Neutrophil (primary cell): ENCODE data around the gene TENM4.
"Not testable (repeated sequence)": the region's sequence is repeated elsewhere in the genome, so short reads cannot be mapped to it uniquely, and the experiment has no call there.

Experiments
- H3K27ac ChIP-seq: fragments of 200-600 bp; sonication (generic); 2 replicates; pipeline ENCODE4 v1.5.1; 2016; ENCODE audit warnings: mild to moderate bottlenecking, moderate library complexity
- H3K27me3 ChIP-seq: fragments of 200-600 bp; sonication (generic); 2 replicates; pipeline ENCODE4 v1.6.0; 2016; ENCODE audit warnings: mild to moderate bottlenecking
- H3K36me3 ChIP-seq: fragments of 200-600 bp; sonication (generic); 2 replicates; pipeline ENCODE4 v1.5.1; 2017
- H3K4me1 ChIP-seq, 2 experiments: fragments of 200-600 bp in 1 of 2; sonication (generic) in 1 of 2; 1 replicate in 1 of 2; 2 replicates in 1 of 2; pipeline versions ENCODE4 v1.5.1 to v1.6.1; 2013 to 2016; ENCODE audit warnings: low read depth in 1 of 2, low read length in 1 of 2, mild to moderate bottlenecking in 1 of 2, moderate library complexity in 1 of 2; ENCODE audit not compliant: control insufficient read depth in 1 of 2, insufficient read depth in 1 of 2
- H3K4me3 ChIP-seq, 2 experiments: fragments of 200-600 bp in 1 of 2; sonication (generic) in 1 of 2; 1 replicate in 1 of 2; 2 replicates in 1 of 2; pipeline ENCODE4 v1.5.1; 2013 to 2016; ENCODE audit warnings: low read depth in 1 of 2, low read length in 1 of 2, mild to moderate bottlenecking in 1 of 2, moderate library complexity in 1 of 2
- H3K9me3 ChIP-seq: fragments of 200-600 bp; sonication (generic); 2 replicates; pipeline ENCODE4 v1.5.1; 2016
- CTCF ChIP-seq: fragments of 200-600 bp; sonication (generic); IDR thresholded peaks from 2 replicates; pipeline ENCODE4 v1.5.1; 2016; ENCODE audit warnings: antibody characterized with exemption

TENM4 gene

GRCh38 chr11:79193663-79194310 lies 247.0 kb downstream of the TENM4 start:
- no peaks in the 10 kb centered on the region for H3K36me3 ChIP-seq
- TF ChIP-seq CTCF = no peak
- H3K9me3 ChIP-seq = no peaks in the 10 kb centered on the region
- no peak overlapping the region for H3K27ac ChIP-seq
- H3K4me3 ChIP-seq = no peak overlapping the region
- no peaks in the 10 kb centered on the region for H3K4me1 ChIP-seq
- no peaks in the 10 kb centered on the region for H3K27me3 ChIP-seq

GRCh38 chr11:79192836-79193235 lies 248.0 kb downstream of the TENM4 start:
- Histone ChIP-seq H3K4me1 (no peaks in the 10 kb centered on the region), H3K36me3 (no peaks in the 10 kb centered on the region), H3K27me3 (no peaks in the 10 kb centered on the region), H3K4me3 (no peak overlapping the region), H3K27ac (no peak overlapping the region), H3K9me3 (no peaks in the 10 kb centered on the region)
- TF ChIP-seq CTCF = no peak

DNA sequence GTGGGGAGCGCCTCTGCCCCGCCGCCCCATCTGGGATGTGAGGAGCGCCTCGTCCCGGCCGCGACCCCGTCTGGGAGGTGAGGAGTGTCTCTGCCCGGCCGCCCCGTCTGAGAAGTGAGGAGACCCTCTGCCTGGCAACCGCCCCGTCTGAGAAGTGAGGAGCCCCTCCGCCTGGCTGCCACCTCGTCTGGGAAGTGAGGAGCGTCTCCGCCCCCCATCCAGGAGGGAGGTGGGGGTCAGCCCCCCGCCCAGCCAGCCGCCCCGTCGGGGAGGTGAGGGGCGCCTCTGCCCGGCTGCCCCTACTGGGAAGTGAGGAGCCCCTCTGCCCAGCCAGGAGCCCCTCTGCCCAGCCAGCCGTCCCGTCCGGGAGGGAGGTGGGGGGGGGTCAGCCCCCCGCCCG lies 249.1 kb downstream of the TENM4 start:
- not testable (repeated sequence) for H3K27me3 ChIP-seq, H3K4me3 ChIP-seq, H3K36me3 ChIP-seq, H3K4me1 ChIP-seq, H3K9me3 ChIP-seq, H3K27ac ChIP-seq

GRCh38 chr11:79190553-79190952 lies 250.3 kb downstream of the TENM4 start:
- not testable (repeated sequence) for H3K9me3 ChIP-seq, H3K27ac ChIP-seq, H3K4me3 ChIP-seq, H3K4me1 ChIP-seq, H3K36me3 ChIP-seq, H3K27me3 ChIP-seq

GRCh38 chr11:79189601-79190000 lies 251.2 kb downstream of the TENM4 start:
- Histone ChIP-seq H3K9me3 (no peaks in the 10 kb centered on the region), H3K27ac (no peak overlapping the region), H3K27me3 (no peaks in the 10 kb centered on the region), H3K4me3 (no peak overlapping the region), H3K36me3 (no peaks in the 10 kb centered on the region), H3K4me1 (no peaks in the 10 kb centered on the region)
- TF ChIP-seq CTCF = no peak

DNA sequence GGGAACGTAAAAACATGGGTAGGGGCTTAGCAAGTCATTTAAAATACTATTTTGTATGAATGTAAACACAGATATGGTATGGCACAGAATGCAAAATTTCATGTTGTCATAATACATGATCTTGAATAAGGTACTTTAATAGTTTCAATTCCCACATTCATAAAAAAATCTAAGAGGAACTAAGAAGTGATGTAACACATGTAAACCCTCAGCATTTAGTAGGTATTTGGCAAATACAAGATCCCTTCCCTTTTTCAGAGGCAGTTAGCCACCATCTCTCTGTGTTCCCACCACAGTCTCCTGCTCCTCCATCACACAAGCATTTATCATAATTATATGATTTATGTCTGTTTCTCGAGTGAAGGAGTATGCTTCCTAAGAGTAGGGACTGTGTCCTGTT lies 251.8 kb downstream of the TENM4 start:
- Histone ChIP-seq H3K4me1 (no peaks in the 10 kb centered on the region), H3K4me3 (no peak overlapping the region), H3K36me3 (no peaks in the 10 kb centered on the region), H3K27ac (no peak overlapping the region), H3K27me3 (no peaks in the 10 kb centered on the region), H3K9me3 (no peaks in the 10 kb centered on the region)
- no peak for TF ChIP-seq CTCF

DNA sequence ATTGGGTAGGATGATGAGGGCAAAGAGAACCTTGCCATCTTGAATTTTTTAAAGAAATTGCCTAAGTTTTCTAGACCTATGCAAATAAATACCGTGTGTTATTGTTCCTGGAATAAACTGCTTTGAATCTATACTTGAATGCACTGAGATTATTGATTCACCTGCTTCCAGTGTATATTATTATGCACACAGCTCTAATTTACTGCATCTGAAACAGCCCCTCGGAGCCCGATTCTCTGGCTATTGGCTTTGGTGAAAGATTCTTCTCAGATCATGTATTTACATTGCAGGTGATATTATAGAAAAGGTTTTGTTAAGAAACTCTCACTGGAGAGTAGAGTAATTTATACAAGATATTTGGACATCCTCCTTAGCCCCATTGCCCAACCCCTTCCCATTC lies 254.2 kb downstream of the TENM4 start:
- Histone ChIP-seq H3K27me3 (no peaks in the 10 kb centered on the region), H3K36me3 (no peaks in the 10 kb centered on the region), H3K27ac (no peak overlapping the region), H3K4me1 (no peaks in the 10 kb centered on the region), H3K9me3 (no peaks in the 10 kb centered on the region), H3K4me3 (no peak overlapping the region)
- TF ChIP-seq CTCF = no peak
